ENCODE results near the gene CREB3L2. TPM values are rescaled to one million over a fixed set of nuclear protein-coding genes. Genes with fewer than 3 reads are reported as not detected.

CREB3L2 gene
- total and polyA plus RNA-seq, 2 donors (not counting 1 experiment from before 2014, with no cell fraction given): 39.3 to 63.7 TPM

- DNase-seq (ENCODE audit: low read depth in 2 of 2): no peak
- no peak for TF ChIP-seq CTCF (conservative IDR thresholded peaks at IDR 0.05 in 1 of 2, IDR thresholded peaks at IDR 0.05 in 1 of 2; ENCODE audit: low read depth in 1 of 2, low read length in 2 of 2)
- no peak for TF ChIP-seq EZH2 (IDR thresholded peaks at IDR 0.05; ENCODE audit: low read length, missing control alignments)
- no peak overlapping the region for H2AFZ ChIP-seq (ENCODE audit: low read length)
- H3K4me3 ChIP-seq (replicated peaks in 1 of 4; ENCODE audit: control extremely low read depth in 1 of 4, insufficient read depth in 1 of 4, low read depth in 3 of 4, low read length in 4 of 4): no peak overlapping the region
- no peaks in the 10 kb centered on the region for H4K20me1 ChIP-seq (ENCODE audit: control insufficient read depth, extremely low read depth, insufficient read depth, low read length)
- H3K27me3 ChIP-seq (ENCODE audit: control insufficient read depth, insufficient read depth, low read length): no peaks in the 10 kb centered on the region
- no peaks in the 10 kb centered on the region for H3K79me2 ChIP-seq (ENCODE audit: control insufficient read depth, insufficient read depth, low read length)
- no peak overlapping the region for H3K27ac ChIP-seq (ENCODE audit: insufficient read depth, low read length)
- no peak overlapping the region for H3K9ac ChIP-seq (ENCODE audit: insufficient read depth, low read length)
- H3K9me3 ChIP-seq (ENCODE audit: control insufficient read depth, insufficient read depth, low read depth, low read length): no peaks in the 10 kb centered on the region
- no peak overlapping the region for H3K4me2 ChIP-seq (ENCODE audit: extremely low read depth, insufficient read depth, low read length)
- peaks cover 13% of the 10 kb centered on the region for H3K36me3 ChIP-seq (ENCODE audit: control insufficient read depth, insufficient read depth, low read length)
- peaks cover 10% of the 10 kb centered on the region for H3K4me1 ChIP-seq (ENCODE audit: control insufficient read depth, extremely low read depth, insufficient read depth, low read length)
Observed at GRCh38 chr7:137869260-137869659, 132.6 kb downstream of the CREB3L2 start.

GRCh38 chr7:137867289-137867688 lies 134.6 kb downstream of the CREB3L2 start:
- no peaks in the 10 kb centered on the region for H3K9me3 ChIP-seq (ENCODE audit: control insufficient read depth, insufficient read depth, low read depth, low read length)
- no peak for TF ChIP-seq CTCF (conservative IDR thresholded peaks at IDR 0.05 in 1 of 2, IDR thresholded peaks at IDR 0.05 in 1 of 2; ENCODE audit: low read depth in 1 of 2, low read length in 2 of 2)
- no peak for TF ChIP-seq EZH2 (IDR thresholded peaks at IDR 0.05; ENCODE audit: low read length, missing control alignments)
- no peak for DNase-seq (ENCODE audit: low read depth in 2 of 2)
- no peak overlapping the region for H3K4me3 ChIP-seq (replicated peaks in 1 of 4; ENCODE audit: control extremely low read depth in 1 of 4, insufficient read depth in 1 of 4, low read depth in 3 of 4, low read length in 4 of 4)
- no peaks in the 10 kb centered on the region for H3K79me2 ChIP-seq (ENCODE audit: control insufficient read depth, insufficient read depth, low read length)
- H3K27ac ChIP-seq (ENCODE audit: insufficient read depth, low read length): no peak overlapping the region
- H3K4me2 ChIP-seq (ENCODE audit: extremely low read depth, insufficient read depth, low read length): no peak overlapping the region
- H3K36me3 ChIP-seq (ENCODE audit: control insufficient read depth, insufficient read depth, low read length): peaks cover 17% of the 10 kb centered on the region
- peaks cover 5% of the 10 kb centered on the region for H3K4me1 ChIP-seq (ENCODE audit: control insufficient read depth, extremely low read depth, insufficient read depth, low read length)
- no peak overlapping the region for H2AFZ ChIP-seq (ENCODE audit: low read length)
- H3K9ac ChIP-seq (ENCODE audit: insufficient read depth, low read length): no peak overlapping the region
- no peaks in the 10 kb centered on the region for H3K27me3 ChIP-seq (ENCODE audit: control insufficient read depth, insufficient read depth, low read length)
- H4K20me1 ChIP-seq (ENCODE audit: control insufficient read depth, extremely low read depth, insufficient read depth, low read length): no peaks in the 10 kb centered on the region

GRCh38 chr7:137865764-137866163 lies 136.1 kb downstream of the CREB3L2 start:
- Histone ChIP-seq H3K4me3 (replicated peaks in 1 of 4; ENCODE audit: control extremely low read depth in 1 of 4, insufficient read depth in 1 of 4, low read depth in 3 of 4, low read length in 4 of 4) (no peak overlapping the region), H4K20me1 (ENCODE audit: control insufficient read depth, extremely low read depth, insufficient read depth, low read length) (no peaks in the 10 kb centered on the region), H3K4me2 (ENCODE audit: extremely low read depth, insufficient read depth, low read length) (no peak overlapping the region), H3K4me1 (ENCODE audit: control insufficient read depth, extremely low read depth, insufficient read depth, low read length) (no peaks in the 10 kb centered on the region), H3K27ac (ENCODE audit: insufficient read depth, low read length) (no peak overlapping the region), H3K9me3 (ENCODE audit: control insufficient read depth, insufficient read depth, low read depth, low read length) (no peaks in the 10 kb centered on the region), H2AFZ (ENCODE audit: low read length) (no peak overlapping the region), H3K27me3 (ENCODE audit: control insufficient read depth, insufficient read depth, low read length) (no peaks in the 10 kb centered on the region), H3K9ac (ENCODE audit: insufficient read depth, low read length) (no peak overlapping the region), H3K79me2 (ENCODE audit: control insufficient read depth, insufficient read depth, low read length) (no peaks in the 10 kb centered on the region), H3K36me3 (ENCODE audit: control insufficient read depth, insufficient read depth, low read length) (peaks cover 14% of the 10 kb centered on the region)
- DNase-seq (ENCODE audit: low read depth in 2 of 2): no peak
- no peak for TF ChIP-seq EZH2 (IDR thresholded peaks at IDR 0.05; ENCODE audit: low read length, missing control alignments)
- TF ChIP-seq CTCF (conservative IDR thresholded peaks at IDR 0.05 in 1 of 2, IDR thresholded peaks at IDR 0.05 in 1 of 2; ENCODE audit: low read depth in 1 of 2, low read length in 2 of 2): no peak

Data from fibroblast of lung (primary cell).